Mesenchymal stem cell (in vitro differentiated cells and primary cell): ENCODE measurements around the gene NPFF.

Source experiments
- DNase-seq: peaks from one replicate; pipeline ENCODE4 v3.0.0-alpha.2; 2013
- H2AFZ ChIP-seq: one replicate; pipeline ENCODE4 v1.6.1; 2013; ENCODE audit warnings: low read depth, mild to moderate bottlenecking, control low read depth, inconsistent platforms, low read length, moderate library complexity
- H2AK5ac ChIP-seq: 2 replicates; pipeline ENCODE4 v1.6.1; 2013; ENCODE audit warnings: low read length, moderate library complexity, mild to moderate bottlenecking, inconsistent platforms; ENCODE audit not compliant: severe bottlenecking
- H2BK120ac ChIP-seq: one replicate; pipeline ENCODE4 v1.6.1; 2013; ENCODE audit warnings: low read depth, mild to moderate bottlenecking, inconsistent platforms, low read length, moderate library complexity
- H2BK12ac ChIP-seq, 2 experiments: one replicate each; pipeline ENCODE4 v1.6.1; 2013; ENCODE audit warnings: inconsistent platforms in 2 of 2, low read length in 2 of 2, mild to moderate bottlenecking in 2 of 2, moderate library complexity in 2 of 2, control low read depth in 1 of 2
- H2BK15ac ChIP-seq: one replicate; pipeline ENCODE4 v1.6.1; 2013; ENCODE audit warnings: mild to moderate bottlenecking, low read depth, inconsistent platforms; ENCODE audit not compliant: poor library complexity, severe bottlenecking
- H2BK5ac ChIP-seq: 2 replicates; pipeline ENCODE4 v1.6.1; 2013; ENCODE audit warnings: low read depth, mild to moderate bottlenecking, low read length, control low read depth, inconsistent platforms; ENCODE audit not compliant: poor library complexity, severe bottlenecking
- H3K14ac ChIP-seq, 2 experiments: one replicate each; pipeline ENCODE4 v1.6.1; 2013; ENCODE audit warnings: inconsistent platforms in 2 of 2, low read length in 2 of 2, control low read depth in 1 of 2, mild to moderate bottlenecking in 1 of 2, moderate library complexity in 1 of 2
- H3K18ac ChIP-seq, 2 experiments: one replicate each; pipeline ENCODE4 v1.6.1; 2013; ENCODE audit warnings: inconsistent platforms in 2 of 2, low read length in 2 of 2, control low read depth in 1 of 2, low read depth in 1 of 2, mild to moderate bottlenecking in 1 of 2
- H3K23ac ChIP-seq, 2 experiments: one replicate each; pipeline ENCODE4 v1.6.1; 2013; ENCODE audit warnings: inconsistent platforms in 2 of 2, low read length in 2 of 2, mild to moderate bottlenecking in 2 of 2, moderate library complexity in 2 of 2, control low read depth in 1 of 2
- H3K27ac ChIP-seq: 2 replicates; pipeline ENCODE4 v1.5.1; 2013; ENCODE audit warnings: mild to moderate bottlenecking, moderate library complexity, low read length, control low read depth, inconsistent platforms; ENCODE audit not compliant: poor library complexity, severe bottlenecking
- H3K27me3 ChIP-seq, 2 experiments: 2 replicates each; pipeline versions ENCODE4 v1.6.1 to v1.7.0; 2013; ENCODE audit warnings: low read length in 2 of 2, mild to moderate bottlenecking in 2 of 2, moderate library complexity in 2 of 2, control low read depth in 1 of 2, inconsistent platforms in 1 of 2; ENCODE audit not compliant: control insufficient read depth in 1 of 2, insufficient read depth in 1 of 2
- H3K36me3 ChIP-seq, 2 experiments: 2 replicates each; pipeline versions ENCODE4 v1.6.1 to v1.7.0; 2013; ENCODE audit warnings: low read length in 2 of 2, control low read depth in 1 of 2, inconsistent platforms in 1 of 2, low read depth in 1 of 2, mild to moderate bottlenecking in 1 of 2; ENCODE audit not compliant: insufficient read depth in 2 of 2, control insufficient read depth in 1 of 2
- H3K4ac ChIP-seq, 2 experiments: one replicate each; pipeline ENCODE4 v1.6.1; 2013; ENCODE audit warnings: inconsistent platforms in 2 of 2, low read length in 2 of 2, mild to moderate bottlenecking in 2 of 2, moderate library complexity in 2 of 2, control low read depth in 1 of 2, low read depth in 1 of 2
- H3K4me1 ChIP-seq: 2 replicates; pipeline ENCODE4 v1.6.1; 2013; ENCODE audit warnings: low read depth, low read length, control low read depth; ENCODE audit not compliant: control insufficient read depth, insufficient read depth
- H3K4me2 ChIP-seq: 2 replicates; pipeline ENCODE4 v1.6.1; 2013; ENCODE audit warnings: low read length, mild to moderate bottlenecking, inconsistent platforms; ENCODE audit not compliant: poor library complexity, severe bottlenecking
- H3K4me3 ChIP-seq, 2 experiments: 2 replicates each; pipeline versions ENCODE4 v1.5.1 to v1.7.0; 2013; ENCODE audit warnings: low read length in 2 of 2, mild to moderate bottlenecking in 2 of 2, control low read depth in 1 of 2, low read depth in 1 of 2; ENCODE audit not compliant: insufficient read depth in 1 of 2
- H3K79me1 ChIP-seq: replicated peaks from 2 replicates; pipeline ENCODE4 v1.6.1; 2013; ENCODE audit warnings: mild to moderate bottlenecking, control low read depth, low read length, inconsistent platforms; ENCODE audit not compliant: poor library complexity, severe bottlenecking
- H3K9ac ChIP-seq: 2 replicates; pipeline ENCODE4 v1.7.0; 2013; ENCODE audit warnings: mild to moderate bottlenecking, low read length, moderate library complexity
- H3K9me3 ChIP-seq: 2 replicates; pipeline ENCODE4 v1.7.0; 2013; ENCODE audit warnings: mild to moderate bottlenecking, low read length; ENCODE audit not compliant: control insufficient read depth
- H4K8ac ChIP-seq: one replicate; pipeline ENCODE4 v1.6.1; 2013; ENCODE audit warnings: inconsistent platforms, mild to moderate bottlenecking, low read length, moderate library complexity
- H4K91ac ChIP-seq: one replicate; pipeline ENCODE4 v1.6.1; 2013; ENCODE audit warnings: mild to moderate bottlenecking, low read length, inconsistent platforms
- WGBS: methylation state at CpG from one replicate; pipeline ENCODE4 v1.1.7; 2013; ENCODE audit warnings: mixed read lengths; 5-methylcytosine and 5-hydroxymethylcytosine counted together

NPFF gene

DNA sequence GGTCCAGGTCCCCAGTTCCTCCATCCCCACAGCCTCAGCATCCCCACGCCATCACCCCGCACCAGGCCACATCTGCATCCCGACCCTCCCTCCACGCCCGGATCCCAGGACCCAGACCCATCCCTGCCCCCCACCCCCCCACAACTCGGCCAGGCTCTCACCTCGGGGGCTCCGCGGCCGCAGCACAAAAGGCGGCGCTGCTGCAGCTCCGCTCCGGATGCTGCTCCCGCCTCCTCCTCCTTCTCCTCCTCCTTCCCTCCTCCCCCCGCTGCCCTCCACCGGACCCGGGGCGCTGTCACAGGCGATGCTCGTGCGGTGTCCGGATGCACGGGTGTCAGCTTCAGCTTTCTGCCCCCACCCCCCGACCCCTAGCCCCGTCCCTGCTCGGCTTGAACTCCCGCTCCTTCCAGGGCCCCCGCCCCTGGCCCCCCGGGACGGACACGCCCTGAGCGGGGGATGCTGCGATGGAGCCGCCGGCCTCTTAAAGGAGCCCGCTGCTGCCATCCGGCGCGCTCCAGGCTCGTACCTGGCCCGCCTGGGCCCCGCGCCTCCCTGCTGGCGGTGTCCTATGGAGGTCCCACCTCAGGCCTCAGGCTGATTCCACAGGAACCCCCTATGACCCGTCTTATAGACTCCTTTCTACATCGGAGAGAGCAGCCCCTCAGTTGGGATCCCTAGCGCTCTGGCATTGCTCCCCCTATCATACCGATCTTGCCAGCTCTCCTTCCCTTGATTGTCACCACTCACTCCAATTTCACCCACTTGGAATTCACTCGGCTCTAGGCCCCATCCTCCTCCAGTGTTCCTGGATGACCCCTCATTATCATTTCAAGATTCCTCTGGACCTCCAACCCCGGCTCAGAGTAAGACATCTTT, 7.8 kb downstream of the NPFF start, which contains the start of gene MAP3K12:
Gene MAP3K12, minus strand, starts transcription at position 193 of the 876 bp plus-strand sequence. CDS start 12,067 bp downstream, outside the sequence.
- Histone ChIP-seq H4K8ac (peak within 1 kb of the TSS; percentile 97), H3K4me1 (peaks cover 31% of the 10 kb centered on the region), H3K27ac (peak within 1 kb of the TSS; percentile 95), H2AK5ac (peak within 1 kb of the TSS; percentile 69), H2BK15ac (peak within 1 kb of the TSS; percentile 89), H3K9ac (peak within 1 kb of the TSS; percentile 100), H3K27me3 (no peaks in the 10 kb centered on the region), H2BK12ac (peak within 1 kb of the TSS; percentile 81 to 95), H3K4me2 (peak within 1 kb of the TSS; percentile 87), H3K14ac (peak within 1 kb of the TSS; percentile 87 to 98), H2BK5ac (peak within 1 kb of the TSS; percentile 75), H3K79me1 (peaks cover 46% of the 10 kb centered on the region), H3K4ac (peak within 1 kb of the TSS; percentile 97 to 98), H3K23ac (peak within 1 kb of the TSS in 1 of 2 experiments; percentile 63), H3K9me3 (no peaks in the 10 kb centered on the region), H3K18ac (peak within 1 kb of the TSS; percentile 94 to 99), H3K36me3 (peaks cover 20 to 26% of the 10 kb centered on the region in 2 experiments), H2BK120ac (peak within 1 kb of the TSS; percentile 99), H2AFZ (peak within 1 kb of the TSS; percentile 55), H3K4me3 (peak within 1 kb of the TSS; percentile 86 to 94), H4K91ac (peak within 1 kb of the TSS; percentile 96)
- WGBS, result 2% methylated on average over 51 of the region's 51 CpGs
- DNase-seq, result peak; percentile 81

DNA sequence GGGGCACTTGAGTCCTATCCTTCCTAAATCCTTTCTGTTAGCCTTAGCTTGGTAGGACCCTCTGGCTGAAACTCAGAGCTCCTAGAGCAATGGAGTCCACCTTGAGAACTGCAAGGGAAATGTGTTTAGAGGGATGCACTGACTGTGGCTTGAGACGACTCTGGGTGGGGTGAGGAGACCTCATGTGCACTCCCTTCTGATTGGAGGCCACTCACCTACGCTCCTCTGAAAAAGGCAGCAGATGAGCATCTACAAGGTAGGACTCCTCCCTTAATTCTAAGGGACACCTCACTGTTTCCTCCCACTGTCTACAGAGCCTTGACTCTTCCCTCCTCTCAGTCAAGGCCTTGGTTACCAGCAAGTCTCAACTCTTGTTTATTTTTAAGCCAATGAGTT, 9.1 kb downstream of the NPFF start:
- H2AFZ ChIP-seq, result no peak overlapping the region
- peaks cover 40% of the 10 kb centered on the region for H3K4me1 ChIP-seq
- H3K27ac ChIP-seq, result no peak overlapping the region
- H3K4ac ChIP-seq, result no peak overlapping the region
- peak overlapping the region; percentile 88 for H3K9ac ChIP-seq
- WGBS, result 83% methylated on average over 2 of the region's 2 CpGs
- H3K18ac ChIP-seq, result no peak overlapping the region
- DNase-seq, result no peak
- H4K8ac ChIP-seq, result no peak overlapping the region
- no peak overlapping the region for H3K14ac ChIP-seq
- no peak overlapping the region for H2BK15ac ChIP-seq
- peaks cover 9 to 17% of the 10 kb centered on the region in 2 experiments for H3K36me3 ChIP-seq
- H3K9me3 ChIP-seq, result no peaks in the 10 kb centered on the region
- no peaks in the 10 kb centered on the region for H3K27me3 ChIP-seq
- peak overlapping the region in 1 of 2 experiments; percentile 94 for H3K4me3 ChIP-seq
- H2BK120ac ChIP-seq, result no peak overlapping the region
- H2AK5ac ChIP-seq, result no peak overlapping the region
- no peak overlapping the region for H4K91ac ChIP-seq
- no peak overlapping the region for H3K23ac ChIP-seq
- peak overlapping the region in 1 of 2 experiments; percentile 14 for H2BK12ac ChIP-seq
- peaks cover 45% of the 10 kb centered on the region for H3K79me1 ChIP-seq
- H3K4me2 ChIP-seq, result peak overlapping the region; percentile 83
- H2BK5ac ChIP-seq, result no peak overlapping the region

DNA sequence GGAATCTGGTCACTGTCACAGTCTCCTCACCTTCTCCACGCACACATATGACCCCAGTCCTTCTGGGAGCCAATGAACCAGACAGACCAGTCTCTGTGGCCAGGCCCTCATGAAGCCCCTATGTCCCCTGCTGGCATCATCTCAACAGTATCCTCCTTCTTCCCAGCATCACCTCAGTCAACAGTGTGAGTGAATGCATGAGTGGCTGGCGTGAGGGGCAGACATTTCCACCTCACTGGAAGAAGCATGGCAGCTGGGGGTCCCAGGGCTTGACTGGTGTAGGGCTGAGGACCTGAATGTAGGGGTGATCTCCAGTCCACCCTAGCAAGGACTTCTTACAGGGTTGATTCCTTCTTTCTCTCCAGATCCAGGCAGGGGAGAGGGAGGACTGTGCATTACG, 9.8 kb downstream of the NPFF start:
- H3K14ac ChIP-seq, result peak overlapping the region in 1 of 2 experiments; percentile 9
- H3K27ac ChIP-seq, result no peak overlapping the region
- H3K27me3 ChIP-seq, result no peaks in the 10 kb centered on the region
- no peak overlapping the region for H2BK5ac ChIP-seq
- peak overlapping the region in 1 of 2 experiments; percentile 6 for H3K18ac ChIP-seq
- no peak overlapping the region for H2AFZ ChIP-seq
- no peak for DNase-seq
- no peak overlapping the region for H3K9ac ChIP-seq
- H2BK120ac ChIP-seq, result no peak overlapping the region
- H4K8ac ChIP-seq, result no peak overlapping the region
- H2AK5ac ChIP-seq, result no peak overlapping the region
- H4K91ac ChIP-seq, result peak overlapping the region; percentile 9
- no peak overlapping the region for H3K4me2 ChIP-seq
- peak overlapping the region; percentile 19 to 54 for H3K4ac ChIP-seq
- WGBS, result 100% methylated on average over 3 of the region's 3 CpGs
- H3K23ac ChIP-seq, result no peak overlapping the region
- H3K79me1 ChIP-seq, result peaks cover 37% of the 10 kb centered on the region
- no peaks in the 10 kb centered on the region for H3K9me3 ChIP-seq
- H3K36me3 ChIP-seq, result peaks cover 4 to 15% of the 10 kb centered on the region in 2 experiments
- peaks cover 38% of the 10 kb centered on the region for H3K4me1 ChIP-seq
- H2BK12ac ChIP-seq, result peak overlapping the region; percentile 7 to 46
- H3K4me3 ChIP-seq, result no peak overlapping the region
- peak overlapping the region; percentile 15 for H2BK15ac ChIP-seq

DNA sequence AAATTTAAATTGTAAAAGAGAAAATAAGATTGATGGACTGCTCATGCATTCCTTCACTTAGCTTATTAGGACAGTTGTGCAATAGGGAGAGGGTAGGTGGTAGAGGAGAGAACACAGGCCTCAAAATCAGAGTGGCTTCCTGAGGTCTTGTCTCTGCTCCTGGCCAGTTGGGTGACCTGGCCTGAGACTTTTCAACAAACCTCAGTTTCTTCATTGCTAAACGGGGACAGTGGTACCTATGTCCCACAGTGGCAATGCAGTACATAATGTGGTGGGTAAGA, 10.6 kb downstream of the NPFF start:
- Histone ChIP-seq H2AK5ac (no peak overlapping the region), H3K36me3 (peaks cover 4 to 15% of the 10 kb centered on the region in 2 experiments), H4K8ac (no peak overlapping the region)

More for the DNA sequence above, 10.6 kb downstream of the NPFF start:
- Histone ChIP-seq H2AFZ (no peak overlapping the region), H2BK12ac (no peak overlapping the region), H4K91ac (peak overlapping the region; percentile 71), H3K4ac (no peak overlapping the region), H3K79me1 (peaks cover 36% of the 10 kb centered on the region), H3K14ac (no peak overlapping the region), H3K23ac (no peak overlapping the region), H3K27me3 (no peaks in the 10 kb centered on the region), H2BK5ac (no peak overlapping the region), H3K9me3 (no peaks in the 10 kb centered on the region), H3K27ac (no peak overlapping the region), H2BK120ac (peak overlapping the region; percentile 50), H3K4me2 (no peak overlapping the region), H3K4me3 (peak overlapping the region in 1 of 2 experiments; percentile 69), H3K18ac (peak overlapping the region in 1 of 2 experiments; percentile 70), H3K4me1 (peaks cover 35% of the 10 kb centered on the region), H2BK15ac (no peak overlapping the region), H3K9ac (peak overlapping the region; percentile 64)
- WGBS, result 100% methylated on average over 1 of the region's 1 CpG
- no peak for DNase-seq
